Amniotic epithelial cell (primary cell): ENCODE results near the gene MYZAP.
"Not testable (repeated sequence)": the region's sequence is repeated elsewhere in the genome, so short reads cannot be mapped to it uniquely, and the experiment has no call there.

Source experiments
- DNase-seq: peaks from one replicate; pipeline ENCODE4 v3.0.0-alpha.2; 2010; ENCODE audit warnings: low read depth

Gene MYZAP

GRCh38 chr15:57595011-57595866, 3.5 kb downstream of the MYZAP start:
- DNase-seq = peak; percentile 60

GRCh38 chr15:57596301-57596855, 4.7 kb downstream of the MYZAP start:
- no peak for DNase-seq

- no peak for DNase-seq
These were observed 5.3 kb downstream of the MYZAP start for GRCh38 chr15:57596978-57597377.

- DNase-seq = no peak
These were observed 5.7 kb downstream of the MYZAP start for GRCh38 chr15:57597431-57597830.

GRCh38 chr15:57598346-57598745, 6.6 kb downstream of the MYZAP start:
- DNase-seq = no peak

- DNase-seq = no peak
These were observed 7.6 kb downstream of the MYZAP start for GRCh38 chr15:57599296-57599810.

- DNase-seq = no peak
These were observed 8.5 kb downstream of the MYZAP start for GRCh38 chr15:57600197-57600596.

GRCh38 chr15:57604507-57604906, 12.8 kb downstream of the MYZAP start:
- DNase-seq = no peak

- no peak for DNase-seq
These were observed 13.8 kb downstream of the MYZAP start for GRCh38 chr15:57605491-57605890.

- no peak for DNase-seq
These were observed 14.3 kb downstream of the MYZAP start for GRCh38 chr15:57606048-57606447.

GRCh38 chr15:57606816-57607215, 15.1 kb downstream of the MYZAP start:
- DNase-seq = no peak

- peak; percentile 61 for DNase-seq
These were observed 15.9 kb downstream of the MYZAP start for GRCh38 chr15:57607570-57608000.

GRCh38 chr15:57609805-57610529, 18.3 kb downstream of the MYZAP start:
- peak; percentile 79 for DNase-seq

GRCh38 chr15:57611123-57611522, 19.4 kb downstream of the MYZAP start:
- DNase-seq = no peak

- DNase-seq = peak; percentile 54
These were observed 20.2 kb downstream of the MYZAP start for GRCh38 chr15:57611938-57612337.

- no peak for DNase-seq
These were observed 22.5 kb downstream of the MYZAP start for GRCh38 chr15:57614241-57614640.

GRCh38 chr15:57615951-57616496, 24.3 kb downstream of the MYZAP start:
- not testable (repeated sequence) for DNase-seq

GRCh38 chr15:57618325-57618724, 26.6 kb downstream of the MYZAP start:
- no peak for DNase-seq

- DNase-seq = no peak
These were observed 28.0 kb downstream of the MYZAP start for GRCh38 chr15:57619746-57620145.

- peak; percentile 33 for DNase-seq
These were observed 33.0 kb downstream of the MYZAP start for GRCh38 chr15:57624730-57625129.

- DNase-seq = no peak
These were observed 34.2 kb downstream of the MYZAP start for GRCh38 chr15:57625703-57626448.
